GM12874 (cell line): ENCODE data around the gene PRSS35.

ENCODE experiments used
- CTCF ChIP-seq: IDR thresholded peaks from 2 replicates; pipeline ENCODE4 v1.5.1; 2011; ENCODE audit warnings: low read depth, mild to moderate bottlenecking, control low read depth, low read length, moderate library complexity; ENCODE audit not compliant: insufficient read depth

PRSS35 gene

GRCh38 chr6:83472767-83473166 lies 39.6 kb upstream of the PRSS35 start:
- TF ChIP-seq CTCF, result no peak

DNA sequence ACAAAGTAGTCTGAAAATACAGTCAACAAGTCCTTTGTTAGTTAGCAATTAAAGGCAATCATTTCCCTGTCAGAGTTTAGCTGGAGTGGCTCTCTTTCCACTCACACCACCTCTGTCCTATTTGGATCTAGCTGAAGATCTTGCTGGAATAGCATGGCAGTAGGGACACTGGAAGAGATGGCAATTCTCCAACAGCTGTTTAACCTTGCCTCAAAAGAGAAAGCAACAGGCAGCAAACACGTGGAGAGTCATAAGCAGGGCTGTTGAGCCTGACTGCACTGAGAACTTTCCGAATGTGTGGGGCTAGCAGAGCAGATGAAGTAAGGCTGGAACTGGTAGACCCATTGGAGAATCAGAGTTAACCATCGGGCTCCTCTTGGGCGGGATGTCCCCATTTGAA lies 38.0 kb upstream of the PRSS35 start:
- TF ChIP-seq CTCF, result no peak

GRCh38 chr6:83476971-83477370 lies 35.4 kb upstream of the PRSS35 start:
- no peak for TF ChIP-seq CTCF

- no peak for TF ChIP-seq CTCF
These were observed 32.9 kb upstream of the PRSS35 start for GRCh38 chr6:83479389-83479788.

DNA sequence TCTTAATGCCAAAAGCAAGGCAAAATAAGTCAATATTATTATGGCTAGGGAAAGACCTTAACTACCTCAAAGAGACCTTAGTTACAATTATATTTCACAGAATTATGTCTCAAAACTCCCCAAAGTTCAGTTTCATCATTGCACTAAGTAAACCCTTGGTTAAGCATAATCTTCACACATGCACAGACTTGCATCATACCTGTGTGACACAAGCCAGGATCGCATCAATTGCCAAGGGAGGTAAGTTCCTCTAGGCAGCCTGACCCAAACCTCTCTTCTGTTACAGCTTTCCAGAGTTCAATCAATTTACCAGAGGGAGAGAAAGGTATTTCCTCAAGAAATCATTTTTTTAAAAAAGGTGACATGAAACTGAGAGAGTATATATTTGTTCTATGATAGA lies 31.9 kb upstream of the PRSS35 start:
- no peak for TF ChIP-seq CTCF

DNA sequence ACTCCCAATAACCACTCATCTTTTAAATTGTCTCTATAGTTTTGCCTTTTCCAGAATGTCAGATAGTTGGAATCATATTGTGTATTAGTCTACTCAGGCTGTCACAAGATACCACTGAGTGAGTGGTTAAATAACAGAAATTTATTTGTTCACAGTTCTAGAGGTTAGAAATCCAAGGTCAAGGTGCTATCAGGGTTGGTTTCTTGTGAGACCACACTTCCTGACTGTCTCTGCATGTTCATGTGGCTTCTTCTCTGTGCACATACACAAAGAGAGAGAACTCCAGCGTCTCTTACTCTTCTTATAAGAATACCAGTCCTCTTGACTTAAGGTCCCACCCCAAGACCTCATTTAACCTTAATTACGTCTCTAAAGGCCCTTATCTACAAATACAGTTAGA lies 23.9 kb upstream of the PRSS35 start:
- no peak for TF ChIP-seq CTCF

GRCh38 chr6:83488861-83489260 lies 23.5 kb upstream of the PRSS35 start:
- no peak for TF ChIP-seq CTCF
